Brain microvascular endothelial cell (primary cell): ENCODE measurements around the gene SLC10A7.

Source experiments
- DNase-seq: peaks from one replicate; pipeline ENCODE4 v3.0.0-alpha.2; 2020
- H3K27ac ChIP-seq: fragments of 250-450 bp; sonication (Bioruptor Pico); 2 replicates; pipeline ENCODE4 v1.5.1; 2020; ENCODE audit warnings: mild to moderate bottlenecking, moderate library complexity
- H3K27me3 ChIP-seq: fragments of 250-450 bp; sonication (Bioruptor Pico); replicated peaks from 2 replicates; pipeline ENCODE4 v1.5.1; 2020; ENCODE audit warnings: mild to moderate bottlenecking
- H3K36me3 ChIP-seq: fragments of 250-450 bp; sonication (Bioruptor Pico); replicated peaks from 2 replicates; pipeline ENCODE4 v1.5.1; 2020; ENCODE audit warnings: mild to moderate bottlenecking
- H3K4me3 ChIP-seq: 2 replicates; pipeline ENCODE4 v1.5.1; 2011; ENCODE audit warnings: low read depth, mild to moderate bottlenecking, control low read depth, low read length, moderate library complexity
- CTCF ChIP-seq: IDR thresholded peaks from 2 replicates; pipeline ENCODE4 v1.5.1; 2011; ENCODE audit warnings: low read depth, mild to moderate bottlenecking, moderate library complexity, low read length, control low read depth, inconsistent platforms; ENCODE audit errors: missing control alignments
- in situ Hi-C: cut with HindIII; loops from 2 replicates; pipeline ENCODE4 v1.10.0; 2017; ENCODE audit warnings: low sequenced_read_pairs, low pct_ligation_motif_present

SLC10A7 gene

GRCh38 chr4:146340798-146341197 lies 180.9 kb downstream of the SLC10A7 start:
- Histone ChIP-seq H3K27ac (no peak overlapping the region), H3K4me3 (no peak overlapping the region), H3K36me3 (no peaks in the 10 kb centered on the region), H3K27me3 (no peaks in the 10 kb centered on the region)
- in situ Hi-C loops = no loop called here
- no peak for DNase-seq
- peak; percentile 21 for TF ChIP-seq CTCF

GRCh38 chr4:146338512-146338911 lies 183.2 kb downstream of the SLC10A7 start:
- Histone ChIP-seq H3K27ac (no peak overlapping the region), H3K27me3 (no peaks in the 10 kb centered on the region), H3K4me3 (no peak overlapping the region), H3K36me3 (no peaks in the 10 kb centered on the region)
- TF ChIP-seq CTCF = no peak
- DNase-seq = no peak
- in situ Hi-C loops = no loop called here

- Histone ChIP-seq H3K36me3 (no peaks in the 10 kb centered on the region), H3K27me3 (no peaks in the 10 kb centered on the region), H3K4me3 (no peak overlapping the region), H3K27ac (no peak overlapping the region)
- in situ Hi-C loops = no loop called here
- DNase-seq = peak; percentile 35
- no peak for TF ChIP-seq CTCF
Observed at GRCh38 chr4:146336410-146336807, 185.3 kb downstream of the SLC10A7 start.

- in situ Hi-C loops = no loop called here
- TF ChIP-seq CTCF = no peak
- H3K4me3 ChIP-seq = no peak overlapping the region
- no peaks in the 10 kb centered on the region for H3K36me3 ChIP-seq
- DNase-seq = no peak
- no peak overlapping the region for H3K27ac ChIP-seq
- H3K27me3 ChIP-seq = no peaks in the 10 kb centered on the region
Observed at GRCh38 chr4:146335763-146336409, 185.9 kb downstream of the SLC10A7 start.

GRCh38 chr4:146334862-146335449 lies 186.8 kb downstream of the SLC10A7 start:
- no peak for DNase-seq
- no peaks in the 10 kb centered on the region for H3K27me3 ChIP-seq
- in situ Hi-C loops = no loop called here
- no peaks in the 10 kb centered on the region for H3K36me3 ChIP-seq
- H3K27ac ChIP-seq = no peak overlapping the region
- no peak for TF ChIP-seq CTCF
- no peak overlapping the region for H3K4me3 ChIP-seq

- H3K4me3 ChIP-seq = no peak overlapping the region
Observed at GRCh38 chr4:146333895-146334262, 187.9 kb downstream of the SLC10A7 start.

More at GRCh38 chr4:146333895-146334262, 187.9 kb downstream of the SLC10A7 start:
- Histone ChIP-seq H3K36me3 (no peaks in the 10 kb centered on the region), H3K27ac (no peak overlapping the region), H3K27me3 (no peaks in the 10 kb centered on the region)
- in situ Hi-C loops = no loop called here
- TF ChIP-seq CTCF = no peak
- no peak for DNase-seq
